ENCODE results near the gene PCARE. TPM values are rescaled to one million over a fixed set of nuclear protein-coding genes. Genes with fewer than 3 reads are reported as not detected.
A peak's percentile ranks its signal among the peaks of the same experiment; 100 is the strongest.

PCARE gene
- polyA plus RNA-seq, 1 experiment = not detected

GRCh38 chr2:29042561-29043075 lies 31.7 kb downstream of the PCARE start:
- ChIA-PET POLR2A (interaction anchor here (0.6 to 1.3 kb wide), 3 partner anchors 52 to 78 kb away, joined by 3 to 10 read pairs (median 4); no protein-coding TSS in a partner anchor), CTCF (interaction anchor here (0.8 to 2.3 kb wide), 5 partner anchors 20 to 155 kb away, joined by 3 to 8 read pairs (median 4); no protein-coding TSS in a partner anchor)
- Histone ChIP-seq H3K9me3 (ENCODE audit: control insufficient read depth, insufficient read depth, low read length) (no peaks in the 10 kb centered on the region), H3K27ac (ENCODE audit: low read depth, low read length) (peak overlapping the region; percentile 70), H3K4me3 (ENCODE audit: low read depth, low read length) (no peak overlapping the region), H3K27me3 (ENCODE audit: control insufficient read depth, insufficient read depth, low read length) (peaks cover 4% of the 10 kb centered on the region)
- peak; percentile 10; the same call in 1 of the 2 replicates for TF ChIP-seq CTCF (IDR thresholded peaks at IDR 0.05; ENCODE audit: low read depth, low read length)
- peak; percentile 46 for DNase-seq (ENCODE audit: low read depth, low spot score)

DNA sequence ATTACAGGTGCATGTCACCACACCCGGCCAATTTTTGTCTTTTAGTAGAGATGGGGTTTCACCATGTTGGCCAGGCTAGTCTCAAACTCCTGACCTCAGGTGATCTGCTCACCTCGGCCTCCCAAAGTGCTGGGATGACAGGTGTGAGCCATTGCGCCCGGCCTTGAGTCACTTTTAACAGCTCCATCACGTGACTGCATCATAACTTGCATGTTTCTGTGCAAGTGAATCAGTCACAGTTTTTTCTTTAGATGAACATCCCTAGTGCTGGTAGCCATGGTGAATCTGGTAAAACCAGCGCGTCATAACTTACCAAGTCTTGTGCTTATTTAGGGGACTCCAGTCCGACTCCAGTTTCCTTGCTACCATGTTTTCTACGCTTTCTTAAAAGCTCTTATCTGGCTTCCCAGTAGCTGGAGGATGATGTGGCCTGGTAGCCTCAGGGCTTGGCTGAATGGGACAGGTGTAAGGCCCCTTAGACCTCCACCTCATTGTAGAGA lies 33.1 kb downstream of the PCARE start:
- no peak overlapping the region for H3K4me3 ChIP-seq (ENCODE audit: low read depth, low read length)
- no peak overlapping the region for H3K27ac ChIP-seq (ENCODE audit: low read depth, low read length)
- ChIA-PET CTCF (interaction anchor here (0.9 to 2.3 kb wide), 2 partner anchors 17 to 83 kb away, joined by 8 to 12 read pairs; no protein-coding TSS in a partner anchor), POLR2A (interaction anchor here (1.3 kb wide), 1 partner anchor 75 kb away, joined by 4 read pairs; no protein-coding TSS in a partner anchor)
- H3K27me3 ChIP-seq (ENCODE audit: control insufficient read depth, insufficient read depth, low read length) = peaks cover 2% of the 10 kb centered on the region
- no peaks in the 10 kb centered on the region; the same call in 1 of the 2 replicates for H3K9me3 ChIP-seq (ENCODE audit: control insufficient read depth, insufficient read depth, low read length)
- no peak for TF ChIP-seq CTCF (IDR thresholded peaks at IDR 0.05; ENCODE audit: low read depth, low read length)
- no peak for DNase-seq (ENCODE audit: low read depth, low spot score)

DNA sequence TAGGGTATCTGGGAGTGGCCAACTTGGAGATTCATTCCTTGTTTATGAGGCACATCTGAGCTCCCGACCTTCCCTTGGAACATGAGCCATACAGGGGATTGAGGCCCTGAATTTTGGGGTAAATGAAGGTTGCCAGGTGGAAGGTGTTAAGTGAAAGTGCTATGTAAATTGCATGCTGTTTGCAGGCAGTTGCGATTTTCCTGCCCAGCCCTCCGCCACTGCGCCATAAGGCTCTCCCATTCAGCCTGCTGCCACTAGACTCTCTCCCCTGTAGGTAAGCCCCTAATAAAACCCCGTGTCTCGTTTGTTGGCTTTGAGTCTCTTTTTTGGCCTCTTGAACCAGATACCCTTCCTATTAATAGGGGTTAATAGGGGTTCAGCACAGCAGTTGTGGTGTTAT lies 33.8 kb downstream of the PCARE start:
- H3K4me3 ChIP-seq (ENCODE audit: low read depth, low read length) = no peak overlapping the region
- CTCF ChIA-PET = no interaction called here
- TF ChIP-seq CTCF (IDR thresholded peaks at IDR 0.05; ENCODE audit: low read depth, low read length) = no peak
- POLR2A ChIA-PET = no interaction called here
- no peaks in the 10 kb centered on the region; the same call in 1 of the 2 replicates for H3K9me3 ChIP-seq (ENCODE audit: control insufficient read depth, insufficient read depth, low read length)
- no peak for DNase-seq (ENCODE audit: low read depth, low spot score)
- H3K27ac ChIP-seq (ENCODE audit: low read depth, low read length) = no peak overlapping the region
- H3K27me3 ChIP-seq (ENCODE audit: control insufficient read depth, insufficient read depth, low read length) = no peaks in the 10 kb centered on the region

DNA sequence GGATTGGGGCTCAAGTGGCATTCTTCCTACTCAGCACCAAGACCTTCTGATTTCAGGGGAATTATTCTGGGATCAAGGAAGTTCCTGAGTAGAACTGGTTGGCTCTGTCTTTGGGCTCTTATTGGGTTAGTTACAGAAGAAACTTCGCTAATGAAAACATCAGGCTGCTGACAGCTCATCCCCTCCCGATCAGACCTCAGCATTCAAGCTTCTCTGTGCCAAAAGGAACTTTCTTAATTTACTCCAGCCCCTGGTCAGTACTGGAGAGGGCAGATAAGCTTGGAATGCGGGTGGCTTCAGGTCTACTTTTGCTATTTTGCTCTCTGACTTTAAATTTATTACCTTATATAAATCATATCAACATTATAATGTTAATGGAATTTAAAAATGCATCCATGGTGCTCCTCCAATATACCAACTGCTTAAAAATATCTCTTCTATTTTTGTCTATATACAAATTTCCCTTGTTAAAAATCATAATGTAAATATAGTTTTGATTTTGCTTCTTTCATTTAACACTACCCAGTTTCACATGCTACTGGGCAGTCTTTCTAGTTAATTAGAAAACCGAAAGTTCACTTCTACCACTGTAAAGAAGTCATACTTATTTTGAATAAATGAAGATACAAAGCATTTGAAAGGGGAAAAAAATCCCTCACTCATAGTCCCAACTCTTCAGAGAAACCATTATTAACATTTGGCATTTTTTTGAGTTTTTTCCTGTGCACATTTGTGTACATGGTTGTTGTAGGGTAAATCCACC lies 34.4 kb downstream of the PCARE start:
- Histone ChIP-seq H3K27me3 (ENCODE audit: control insufficient read depth, insufficient read depth, low read length) (no peaks in the 10 kb centered on the region), H3K27ac (ENCODE audit: low read depth, low read length) (no peak overlapping the region), H3K9me3 (ENCODE audit: control insufficient read depth, insufficient read depth, low read length) (no peaks in the 10 kb centered on the region; the same call in 1 of the 2 replicates), H3K4me3 (ENCODE audit: low read depth, low read length) (no peak overlapping the region)
- CTCF ChIA-PET = no interaction called here
- POLR2A ChIA-PET = no interaction called here
- no peak for DNase-seq (ENCODE audit: low read depth, low spot score)
- TF ChIP-seq CTCF (IDR thresholded peaks at IDR 0.05; ENCODE audit: low read depth, low read length) = no peak
